Measurements from ENCODE around the gene CCDC54.

GRCh38 chr3:107401301-107401700 is 24.1 kb downstream of the CCDC54 start:
- no peak for TF ChIP-seq CTCF (IDR thresholded peaks at IDR 0.05)
- TF ChIP-seq POLR2A (IDR thresholded peaks at IDR 0.05) = no peak
